HUES48 (cell line): ENCODE measurements around the gene BYSL.
"Not testable (repeated sequence)": the region's sequence is repeated elsewhere in the genome, so short reads cannot be mapped to it uniquely, and the experiment has no call there.

Experiments used
- H3K27ac ChIP-seq: one replicate; pipeline ENCODE4 v1.7.0; 2013; ENCODE audit warnings: low read depth, low read length, inconsistent platforms
- H3K27me3 ChIP-seq: 2 replicates; pipeline ENCODE4 v1.6.1; 2013; ENCODE audit warnings: mild to moderate bottlenecking, low read length; ENCODE audit not compliant: control insufficient read depth, insufficient read depth
- H3K36me3 ChIP-seq: 2 replicates; pipeline ENCODE4 v1.6.1; 2013; ENCODE audit warnings: low read length; ENCODE audit not compliant: control insufficient read depth, insufficient read depth
- H3K4me1 ChIP-seq: 2 replicates; pipeline ENCODE4 v1.6.1; 2013; ENCODE audit warnings: mild to moderate bottlenecking, low read length; ENCODE audit not compliant: control insufficient read depth, insufficient read depth
- H3K4me3 ChIP-seq: 2 replicates; pipeline ENCODE4 v1.5.1; 2013; ENCODE audit warnings: mild to moderate bottlenecking, low read depth, low read length
- H3K9ac ChIP-seq: 2 replicates; pipeline ENCODE4 v1.6.1; 2013; ENCODE audit warnings: mild to moderate bottlenecking, low read depth, low read length, moderate library complexity
- H3K9me3 ChIP-seq: 2 replicates; pipeline ENCODE4 v1.6.1; 2013; ENCODE audit warnings: low read length; ENCODE audit not compliant: control insufficient read depth, insufficient read depth

The BYSL gene

GRCh38 chr6:41942067-41942851 lies 21.0 kb downstream of the BYSL start:
- no peaks in the 10 kb centered on the region for H3K9me3 ChIP-seq
- peak overlapping the region; percentile 91 for H3K4me3 ChIP-seq
- peaks cover 26% of the 10 kb centered on the region for H3K4me1 ChIP-seq
- H3K27me3 ChIP-seq = peaks cover 7% of the 10 kb centered on the region; the same call in 1 of the 2 replicates
- no peak overlapping the region for H3K27ac ChIP-seq
- H3K9ac ChIP-seq = no peak overlapping the region
- peaks cover 5% of the 10 kb centered on the region; the same call in 1 of the 2 replicates for H3K36me3 ChIP-seq

- H3K27ac ChIP-seq, H3K27me3 ChIP-seq, H3K36me3 ChIP-seq, H3K9ac ChIP-seq, H3K4me3 ChIP-seq, H3K9me3 ChIP-seq: not testable (repeated sequence)
- H3K4me1 ChIP-seq = peaks cover 26% of the 10 kb centered on the region
Observed at GRCh38 chr6:41942882-41943281, 21.6 kb downstream of the BYSL start.

- H3K9me3 ChIP-seq = no peaks in the 10 kb centered on the region
- no peak overlapping the region for H3K9ac ChIP-seq
- H3K27ac ChIP-seq = no peak overlapping the region
- no peak overlapping the region for H3K4me3 ChIP-seq
- no peaks in the 10 kb centered on the region for H3K36me3 ChIP-seq
- H3K4me1 ChIP-seq = peaks cover 24% of the 10 kb centered on the region
- peaks cover 7% of the 10 kb centered on the region; the same call in 1 of the 2 replicates for H3K27me3 ChIP-seq
Observed at GRCh38 chr6:41943456-41943855, 22.2 kb downstream of the BYSL start.

- no peak overlapping the region for H3K27ac ChIP-seq
- H3K9ac ChIP-seq = no peak overlapping the region
- no peaks in the 10 kb centered on the region for H3K4me1 ChIP-seq
- no peaks in the 10 kb centered on the region for H3K36me3 ChIP-seq
- no peak overlapping the region for H3K4me3 ChIP-seq
- no peaks in the 10 kb centered on the region for H3K9me3 ChIP-seq
- H3K27me3 ChIP-seq = no peaks in the 10 kb centered on the region
Observed at GRCh38 chr6:41947581-41948220, 26.4 kb downstream of the BYSL start.

GRCh38 chr6:41954668-41955067 lies 33.4 kb downstream of the BYSL start:
- no peak overlapping the region for H3K4me3 ChIP-seq
- H3K4me1 ChIP-seq = no peaks in the 10 kb centered on the region
- no peak overlapping the region for H3K9ac ChIP-seq
- H3K27ac ChIP-seq = no peak overlapping the region
- no peaks in the 10 kb centered on the region for H3K9me3 ChIP-seq
- no peaks in the 10 kb centered on the region for H3K27me3 ChIP-seq
- H3K36me3 ChIP-seq = no peaks in the 10 kb centered on the region

GRCh38 chr6:41955412-41955811 lies 34.1 kb downstream of the BYSL start:
- no peak overlapping the region for H3K4me3 ChIP-seq
- no peaks in the 10 kb centered on the region for H3K9me3 ChIP-seq
- H3K36me3 ChIP-seq = no peaks in the 10 kb centered on the region
- H3K27ac ChIP-seq = no peak overlapping the region
- no peaks in the 10 kb centered on the region for H3K4me1 ChIP-seq
- H3K9ac ChIP-seq = no peak overlapping the region
- no peaks in the 10 kb centered on the region for H3K27me3 ChIP-seq

GRCh38 chr6:41957117-41957516 lies 35.8 kb downstream of the BYSL start:
- no peaks in the 10 kb centered on the region for H3K9me3 ChIP-seq
- no peaks in the 10 kb centered on the region for H3K27me3 ChIP-seq
- H3K4me3 ChIP-seq = no peak overlapping the region
- H3K27ac ChIP-seq = no peak overlapping the region
- no peaks in the 10 kb centered on the region for H3K36me3 ChIP-seq
- H3K9ac ChIP-seq = no peak overlapping the region
- H3K4me1 ChIP-seq = no peaks in the 10 kb centered on the region

GRCh38 chr6:41958022-41958856 lies 36.9 kb downstream of the BYSL start:
- Histone ChIP-seq H3K9me3 (no peaks in the 10 kb centered on the region), H3K27me3 (no peaks in the 10 kb centered on the region), H3K27ac (no peak overlapping the region), H3K4me1 (no peaks in the 10 kb centered on the region), H3K4me3 (no peak overlapping the region), H3K36me3 (no peaks in the 10 kb centered on the region), H3K9ac (no peak overlapping the region)

- peaks cover 12% of the 10 kb centered on the region for H3K4me1 ChIP-seq
- H3K4me3 ChIP-seq = no peak overlapping the region
- no peaks in the 10 kb centered on the region for H3K36me3 ChIP-seq
- H3K9me3 ChIP-seq = no peaks in the 10 kb centered on the region
- no peak overlapping the region for H3K27ac ChIP-seq
- H3K9ac ChIP-seq = no peak overlapping the region
- no peaks in the 10 kb centered on the region for H3K27me3 ChIP-seq
Observed at GRCh38 chr6:41960028-41960427, 38.7 kb downstream of the BYSL start.

GRCh38 chr6:41963371-41963770 lies 42.1 kb downstream of the BYSL start:
- no peak overlapping the region for H3K27ac ChIP-seq

More at GRCh38 chr6:41963371-41963770, 42.1 kb downstream of the BYSL start:
- no peaks in the 10 kb centered on the region for H3K9me3 ChIP-seq
- no peaks in the 10 kb centered on the region for H3K27me3 ChIP-seq
- no peak overlapping the region for H3K4me3 ChIP-seq
- no peak overlapping the region for H3K9ac ChIP-seq
- no peaks in the 10 kb centered on the region for H3K36me3 ChIP-seq
- H3K4me1 ChIP-seq = peaks cover 40% of the 10 kb centered on the region
